Hepatocyte (in vitro differentiated cells): ENCODE measurements around the gene RAMAC. TPM values are rescaled to one million over a fixed set of nuclear protein-coding genes. Genes with fewer than 3 reads are reported as not detected.

Experiments
- DNase-seq: peaks from one replicate; pipeline ENCODE4 v3.0.0-alpha.2; 2016; ENCODE audit warnings: low spot score
- H2AFZ ChIP-seq: fragments of 200-600 bp; sonication (generic); 2 replicates; pipeline ENCODE4 v1.6.0; 2016; ENCODE audit warnings: antibody characterized with exemption, mild to moderate bottlenecking
- H3K27ac ChIP-seq: fragments of 200-600 bp; sonication (generic); 2 replicates; pipeline ENCODE4 v1.5.1; 2016; ENCODE audit warnings: mild to moderate bottlenecking
- H3K27me3 ChIP-seq: fragments of 200-600 bp; sonication (generic); 2 replicates; pipeline ENCODE4 v1.6.1; 2016
- H3K36me3 ChIP-seq: fragments of 200-600 bp; sonication (generic); replicated peaks from 2 replicates; pipeline ENCODE4 v1.5.1; 2016; ENCODE audit warnings: low read depth; ENCODE audit not compliant: insufficient read depth
- H3K4me1 ChIP-seq: fragments of 200-600 bp; sonication (generic); 2 replicates; pipeline ENCODE4 v1.5.1; 2016; ENCODE audit warnings: mild to moderate bottlenecking, moderate library complexity; ENCODE audit not compliant: insufficient read depth
- H3K4me2 ChIP-seq: fragments of 200-600 bp; sonication (generic); 2 replicates; pipeline ENCODE4 v1.6.0; 2016
- H3K4me3 ChIP-seq: fragments of 200-600 bp; sonication (generic); 2 replicates; pipeline ENCODE4 v1.5.1; 2016; ENCODE audit warnings: mild to moderate bottlenecking
- H3K79me2 ChIP-seq: fragments of 200-600 bp; sonication (generic); 2 replicates; pipeline ENCODE4 v1.6.0; 2017; ENCODE audit warnings: mild to moderate bottlenecking
- H3K9me2 ChIP-seq: fragments of 200-600 bp; sonication (generic); replicated peaks from 2 replicates; pipeline ENCODE4 v1.6.0; 2017; ENCODE audit warnings: mild to moderate bottlenecking; ENCODE audit not compliant: insufficient read depth
- H3K9me3 ChIP-seq: fragments of 200-600 bp; sonication (generic); 2 replicates; pipeline ENCODE4 v1.5.1; 2016; ENCODE audit warnings: low read depth, mild to moderate bottlenecking
- H4K20me1 ChIP-seq: fragments of 200-600 bp; sonication (generic); 2 replicates; pipeline ENCODE4 v1.6.0; 2016; ENCODE audit warnings: mild to moderate bottlenecking; ENCODE audit not compliant: insufficient read depth, poor library complexity, severe bottlenecking
- EZH2 ChIP-seq: fragments of 200-600 bp; sonication (generic); IDR thresholded peaks from 2 replicates; pipeline ENCODE4 v1.6.1; 2016; ENCODE audit warnings: antibody characterized with exemption, mild to moderate bottlenecking, borderline replicate concordance
- EZH2phosphoT487 ChIP-seq: fragments of 200-600 bp; sonication (generic); IDR thresholded peaks from one replicate; pipeline ENCODE4 v1.6.1; 2018; ENCODE audit warnings: antibody characterized with exemption, mild to moderate bottlenecking, low read depth, moderate library complexity; ENCODE audit not compliant: unreplicated experiment, severe bottlenecking
- WGBS: methylation state at CpG from one replicate; pipeline ENCODE4 v1.1.6; 2016; ENCODE audit warnings: low lambda C conversion rate; ENCODE audit errors: missing lambda C conversion rate; 5-methylcytosine and 5-hydroxymethylcytosine counted together
- polyA plus RNA-seq: library from polyadenylated mRNA; unstranded; fragments of >200 nt; fragmentation: Nextera tagmentation; extraction: Ambion mirVana; gene quantifications from 2 replicates; pipeline ENCODE4 v1.2.1, GENCODE V29; 2016
- total RNA-seq: library from RNA; depleted of rRNA; stranded (reverse); fragments of >200 nt; gene quantifications from 2 replicates; pipeline ENCODE4 v1.2.3, GENCODE V29; 2014
- TF ChIP-seq, protein P1 (sequence below): fragments of 200-600 bp; sonication (generic); IDR thresholded peaks from 2 replicates; pipeline ENCODE4 v1.5.1; 2016; ENCODE audit warnings: antibody characterized with exemption, mild to moderate bottlenecking; ENCODE audit not compliant: poor library complexity

Gene RAMAC
- total and polyA plus RNA-seq, 2 experiments from 2014 or later, result 55.5 to 64.1 TPM

DNA sequence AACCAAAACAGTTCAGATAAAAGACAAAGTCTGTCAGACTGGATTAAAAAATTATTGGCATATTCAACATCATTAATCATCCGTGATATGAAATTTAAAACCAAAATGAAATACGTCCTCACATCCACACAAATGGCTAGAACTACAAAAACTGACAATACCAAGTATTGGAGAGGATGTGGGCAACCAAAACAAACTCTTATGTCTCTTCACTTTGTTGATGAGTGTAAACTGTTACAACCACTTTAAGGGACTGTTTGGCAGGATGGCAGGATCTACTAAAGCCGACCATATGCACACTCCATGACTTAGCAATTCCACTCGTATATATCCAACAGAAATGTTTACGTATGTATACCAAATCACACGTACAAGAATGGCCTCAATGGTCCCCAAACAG is 50.2 kb downstream of the RAMAC start:
- no peak for DNase-seq
- H3K27me3 ChIP-seq, result no peaks in the 10 kb centered on the region
- no peaks in the 10 kb centered on the region for H3K4me1 ChIP-seq
- H3K79me2 ChIP-seq, result peaks cover 94% of the 10 kb centered on the region
- H2AFZ ChIP-seq, result no peak overlapping the region
- H3K36me3 ChIP-seq, result no peaks in the 10 kb centered on the region
- WGBS, result 96% methylated on average over 6 of the region's 6 CpGs
- H4K20me1 ChIP-seq, result peaks cover 27% of the 10 kb centered on the region
- H3K4me2 ChIP-seq, result no peak overlapping the region
- no peaks in the 10 kb centered on the region for H3K9me2 ChIP-seq
- H3K27ac ChIP-seq, result no peak overlapping the region
- TF ChIP-seq EZH2 (no peak), EZH2phosphoT487 (no peak)
- TF ChIP-seq, protein P1, sequence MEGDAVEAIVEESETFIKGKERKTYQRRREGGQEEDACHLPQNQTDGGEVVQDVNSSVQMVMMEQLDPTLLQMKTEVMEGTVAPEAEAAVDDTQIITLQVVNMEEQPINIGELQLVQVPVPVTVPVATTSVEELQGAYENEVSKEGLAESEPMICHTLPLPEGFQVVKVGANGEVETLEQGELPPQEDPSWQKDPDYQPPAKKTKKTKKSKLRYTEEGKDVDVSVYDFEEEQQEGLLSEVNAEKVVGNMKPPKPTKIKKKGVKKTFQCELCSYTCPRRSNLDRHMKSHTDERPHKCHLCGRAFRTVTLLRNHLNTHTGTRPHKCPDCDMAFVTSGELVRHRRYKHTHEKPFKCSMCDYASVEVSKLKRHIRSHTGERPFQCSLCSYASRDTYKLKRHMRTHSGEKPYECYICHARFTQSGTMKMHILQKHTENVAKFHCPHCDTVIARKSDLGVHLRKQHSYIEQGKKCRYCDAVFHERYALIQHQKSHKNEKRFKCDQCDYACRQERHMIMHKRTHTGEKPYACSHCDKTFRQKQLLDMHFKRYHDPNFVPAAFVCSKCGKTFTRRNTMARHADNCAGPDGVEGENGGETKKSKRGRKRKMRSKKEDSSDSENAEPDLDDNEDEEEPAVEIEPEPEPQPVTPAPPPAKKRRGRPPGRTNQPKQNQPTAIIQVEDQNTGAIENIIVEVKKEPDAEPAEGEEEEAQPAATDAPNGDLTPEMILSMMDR, result no peak
- H3K4me3 ChIP-seq, result no peak overlapping the region
- H3K9me3 ChIP-seq, result no peaks in the 10 kb centered on the region

DNA sequence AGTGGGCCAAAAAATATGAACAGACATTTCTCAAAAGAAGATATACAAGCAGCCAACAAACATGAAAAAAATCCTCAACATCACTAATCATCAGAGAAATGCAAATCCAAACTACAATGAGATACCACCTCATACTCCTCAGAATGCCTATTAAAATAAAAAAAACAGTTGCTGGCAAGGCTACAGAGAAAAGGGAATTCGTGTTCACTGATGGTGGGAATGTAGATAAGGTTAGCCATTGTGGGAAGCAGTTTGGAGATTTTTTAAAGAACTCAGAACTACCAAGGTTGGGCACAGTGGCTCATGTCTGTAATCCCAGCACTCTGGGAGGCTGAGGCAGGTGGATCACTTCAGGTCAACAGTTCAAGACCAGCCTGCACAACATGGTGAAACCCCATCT is 53.2 kb downstream of the RAMAC start:
- H3K9me3 ChIP-seq, result no peaks in the 10 kb centered on the region
- no peaks in the 10 kb centered on the region for H3K27me3 ChIP-seq
- H2AFZ ChIP-seq, result no peak overlapping the region
- 81% methylated on average over 1 of the region's 1 CpG for WGBS
- H3K36me3 ChIP-seq, result no peaks in the 10 kb centered on the region
- no peak overlapping the region for H3K27ac ChIP-seq
- DNase-seq, result no peak
- no peaks in the 10 kb centered on the region for H3K9me2 ChIP-seq
- peaks cover 95% of the 10 kb centered on the region for H3K79me2 ChIP-seq
- peaks cover 24% of the 10 kb centered on the region for H4K20me1 ChIP-seq
- H3K4me2 ChIP-seq, result no peak overlapping the region
- no peak overlapping the region for H3K4me3 ChIP-seq
- TF ChIP-seq EZH2, result no peak
- no peak for TF ChIP-seq EZH2phosphoT487
- TF ChIP-seq, protein P1, result no peak
- H3K4me1 ChIP-seq, result no peaks in the 10 kb centered on the region

Other genes with a start within 250 kb of the RAMAC start
- gene FSD2, start 180.1 kb upstream of the RAMAC start, total RNA-seq, result 0.04 TPM in 1 of 2 replicates, not detected in the other
- 0.06 and 0.28 TPM in 2 replicates for gene FSD2, start 180.1 kb upstream of the RAMAC start, polyA plus RNA-seq
- 5.3 and 5.8 TPM in 2 replicates for gene WHAMM, start 176.6 kb upstream of the RAMAC start, total RNA-seq
- 6.5 and 8.0 TPM in 2 replicates for gene WHAMM, start 176.6 kb upstream of the RAMAC start, polyA plus RNA-seq
- gene HOMER2, start 33.5 kb upstream of the RAMAC start, total RNA-seq, result 11.8 and 14.5 TPM in 2 replicates
- 5.9 and 7.7 TPM in 2 replicates for gene HOMER2, start 33.5 kb upstream of the RAMAC start, polyA plus RNA-seq
- gene C15orf40, start 25.4 kb downstream of the RAMAC start, total RNA-seq, result 7.5 and 12.2 TPM in 2 replicates
- 29.1 and 31.4 TPM in 2 replicates for gene C15orf40, start 25.4 kb downstream of the RAMAC start, polyA plus RNA-seq
- 91.0 and 93.0 TPM in 2 replicates for gene BTBD1, start 81.0 kb downstream of the RAMAC start, total RNA-seq
- gene BTBD1, start 81.0 kb downstream of the RAMAC start, polyA plus RNA-seq, result 42.2 and 43.8 TPM in 2 replicates
- 0.20 and 0.52 TPM in 2 replicates for gene TM6SF1, start 121.4 kb downstream of the RAMAC start, total RNA-seq
- gene TM6SF1, start 121.4 kb downstream of the RAMAC start, polyA plus RNA-seq, result 0.35 TPM in 1 of 2 replicates, not detected in the other
- 35.7 and 50.6 TPM in 2 replicates for gene HDGFL3, start 221.6 kb downstream of the RAMAC start, total RNA-seq
- gene HDGFL3, start 221.6 kb downstream of the RAMAC start, polyA plus RNA-seq, result 26.6 and 31.3 TPM in 2 replicates